K562 (cell line): Measurements from ENCODE around the gene RELCH. TPM values are rescaled to one million over a fixed set of nuclear protein-coding genes. Genes with fewer than 3 reads are reported as not detected.

Experiments
- CBFA2T2 ChIP-seq: fragments of 450-650 bp; conservative IDR thresholded peaks from 2 replicates; pipeline ENCODE4 v1.6.1; 2017; ENCODE audit warnings: mild to moderate bottlenecking
- CBX8 ChIP-seq: fragments of 200-600 bp; sonication (generic); IDR thresholded peaks from 2 replicates; pipeline ENCODE4 v1.6.1; 2012; ENCODE audit warnings: borderline replicate concordance, mixed run types, low read depth, mild to moderate bottlenecking, moderate library complexity, mixed read lengths, low read length, control low read depth, inconsistent platforms; ENCODE audit not compliant: poor library complexity, severe bottlenecking; ENCODE audit errors: extremely low read depth
- ETV5 ChIP-seq: sonication (generic); formaldehyde crosslinking; IDR thresholded peaks from 2 replicates; pipeline ENCODE4 v1.4.0; 2020; ENCODE audit warnings: low read depth, mild to moderate bottlenecking, missing genetic modification reagents
- GATA2 ChIP-seq: sonication (generic); formaldehyde crosslinking; IDR thresholded peaks from 2 replicates; pipeline ENCODE4 v1.4.0; 2020; ENCODE audit warnings: mild to moderate bottlenecking, missing genetic modification reagents
- HNRNPH1 ChIP-seq: fragments of 200-400 bp; formaldehyde crosslinking; optimal IDR thresholded peaks from 2 replicates; pipeline ENCODE3; 2017; ENCODE audit warnings: low read depth, mild to moderate bottlenecking, low read length, moderate library complexity
- ILK ChIP-seq: fragments of 450-650 bp; IDR thresholded peaks from 2 replicates; pipeline ENCODE4 v1.6.1; 2016; ENCODE audit warnings: missing genetic modification characterization, low read depth, mild to moderate bottlenecking, missing compliant biosample characterization, moderate library complexity, borderline replicate concordance
- KLF16 ChIP-seq: IDR thresholded peaks from 2 replicates; pipeline ENCODE4 v1.6.1; 2016; ENCODE audit warnings: antibody characterized with exemption
- MBD2 ChIP-seq: sonication (generic); IDR thresholded peaks from 2 replicates; pipeline ENCODE4 v1.6.1; 2016; ENCODE audit warnings: low read depth, borderline replicate concordance
- SMAD4 ChIP-seq: fragments of 250-450 bp; sonication (Bioruptor Pico); conservative IDR thresholded peaks from 2 replicates; pipeline ENCODE4 v1.8.0; 2021; ENCODE audit warnings: inconsistent platforms, mild to moderate bottlenecking, moderate library complexity
- TAF1 ChIP-seq: IDR thresholded peaks from 2 replicates; pipeline ENCODE4 v1.6.1; 2011; ENCODE audit warnings: mild to moderate bottlenecking, low read length, moderate library complexity; ENCODE audit not compliant: insufficient read depth, control insufficient read depth, severe bottlenecking; ENCODE audit errors: extremely low read depth
- TBP ChIP-seq: optimal IDR thresholded peaks from 2 replicates; pipeline ENCODE3; 2011; ENCODE audit warnings: low read depth, low read length, improper control_type of control experiment
- THAP7 ChIP-seq: fragments of 250-450 bp; sonication (Bioruptor Pico); IDR thresholded peaks from 2 replicates; pipeline ENCODE4 v1.5.0; 2021
- ZFP36 ChIP-seq: fragments of 150-350 bp; IDR thresholded peaks from 2 replicates; pipeline ENCODE4 v1.6.1; 2018; ENCODE audit warnings: low read length, low read depth; ENCODE audit not compliant: partially characterized antibody
- ZFX ChIP-seq: sonication (generic); formaldehyde crosslinking; IDR thresholded peaks from 2 replicates; pipeline ENCODE4 v1.8.0; 2022; ENCODE audit warnings: mild to moderate bottlenecking, missing genetic modification reagents, moderate library complexity
- ZNF140 ChIP-seq: fragments of 250-450 bp; sonication (Bioruptor Pico); IDR thresholded peaks from 2 replicates; pipeline ENCODE4 v1.8.0; 2021; ENCODE audit warnings: moderate library complexity, mild to moderate bottlenecking, inconsistent platforms
- polyA plus RNA-seq, 8 experiments: library from polyadenylated mRNA; depleted of rRNA in 4 of 8; stranded (reverse) in 5 of 8; unstranded in 3 of 8; fragments of >200 nt; fragmentation: Nextera tagmentation in 2 of 8; fragmentation: Illumina TruSeq in 1 of 8; extraction: Ambion mirVana in 2 of 8; extraction: Trizol in 1 of 8; gene quantifications; 2 replicates each; pipeline versions ENCODE4 v1.2.1 to v1.2.3, GENCODE V29; 2011 to 2014; ENCODE audit warnings: inconsistent platforms in 1 of 8, missing spikeins in 1 of 8
- total RNA-seq, 7 experiments: library from RNA; depleted of rRNA in 6 of 7; stranded (reverse); fragments of >200 nt in 6 of 7; fragmentation: Illumina TruSeq in 2 of 7; extraction: Trizol in 2 of 7; gene quantifications; 2 replicates each; pipeline versions ENCODE4 v1.2.1 to v1.2.3, GENCODE V29; 2011 to 2021; ENCODE audit warnings: low replicate concordance in 1 of 7
- TF ChIP-seq, protein P1 (sequence below): fragments of 250-450 bp; sonication (Bioruptor Pico); IDR thresholded peaks from 2 replicates; pipeline ENCODE4 v1.4.0; 2020; ENCODE audit warnings: mild to moderate bottlenecking
- TF ChIP-seq, protein P2 (sequence below), 2 experiments: fragments of 450-650 bp; IDR thresholded peaks; 2 replicates each; pipeline ENCODE4 v1.6.1; 2016
- TF ChIP-seq, protein P3 (sequence below): fragments of 450-650 bp; IDR thresholded peaks from 2 replicates; pipeline ENCODE4 v1.6.1; 2017; ENCODE audit warnings: mild to moderate bottlenecking, moderate library complexity
- TF ChIP-seq, protein P4 (sequence below): IDR thresholded peaks from 3 replicates; pipeline ENCODE4 v1.6.1; 2011; ENCODE audit warnings: borderline replicate concordance, mild to moderate bottlenecking; ENCODE audit not compliant: insufficient read length, insufficient read depth

The RELCH gene
- total and polyA plus RNA-seq, 9 of the 15 experiments (the other 6 are each of a cell fraction or from before 2014, with no cell fraction given): 1.4 to 13.6 (median 7.6) TPM

GRCh38 chr18:62186774-62187542 lies at the start of gene RELCH, which contains the start of gene PIGN (continued):
- TF ChIP-seq, protein P1, sequence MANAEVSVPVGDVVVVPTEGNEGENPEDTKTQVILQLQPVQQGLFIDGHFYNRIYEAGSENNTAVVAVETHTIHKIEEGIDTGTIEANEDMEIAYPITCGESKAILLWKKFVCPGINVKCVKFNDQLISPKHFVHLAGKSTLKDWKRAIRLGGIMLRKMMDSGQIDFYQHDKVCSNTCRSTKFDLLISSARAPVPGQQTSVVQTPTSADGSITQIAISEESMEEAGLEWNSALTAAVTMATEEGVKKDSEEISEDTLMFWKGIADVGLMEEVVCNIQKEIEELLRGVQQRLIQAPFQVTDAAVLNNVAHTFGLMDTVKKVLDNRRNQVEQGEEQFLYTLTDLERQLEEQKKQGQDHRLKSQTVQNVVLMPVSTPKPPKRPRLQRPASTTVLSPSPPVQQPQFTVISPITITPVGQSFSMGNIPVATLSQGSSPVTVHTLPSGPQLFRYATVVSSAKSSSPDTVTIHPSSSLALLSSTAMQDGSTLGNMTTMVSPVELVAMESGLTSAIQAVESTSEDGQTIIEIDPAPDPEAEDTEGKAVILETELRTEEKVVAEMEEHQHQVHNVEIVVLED (CRISPR knock-in tag): no peak
- TF ChIP-seq SMAD4 (CRISPR knock-in tag) (no peak), THAP7 (CRISPR knock-in tag) (no peak), TBP (no peak), ILK (tag) (no peak), CBFA2T2 (no peak), GATA2 (CRISPR knock-in tag) (no peak), HNRNPH1 (no peak), ZFX (CRISPR knock-in tag) (peak; percentile 72), CBX8 (no peak), KLF16 (no peak), ZNF140 (CRISPR knock-in tag) (no peak), ETV5 (no peak), MBD2 (peak; percentile 86; the same call in 1 of the 2 replicates), TAF1 (no peak), ZFP36 (no peak)
- TF ChIP-seq, protein P2, sequence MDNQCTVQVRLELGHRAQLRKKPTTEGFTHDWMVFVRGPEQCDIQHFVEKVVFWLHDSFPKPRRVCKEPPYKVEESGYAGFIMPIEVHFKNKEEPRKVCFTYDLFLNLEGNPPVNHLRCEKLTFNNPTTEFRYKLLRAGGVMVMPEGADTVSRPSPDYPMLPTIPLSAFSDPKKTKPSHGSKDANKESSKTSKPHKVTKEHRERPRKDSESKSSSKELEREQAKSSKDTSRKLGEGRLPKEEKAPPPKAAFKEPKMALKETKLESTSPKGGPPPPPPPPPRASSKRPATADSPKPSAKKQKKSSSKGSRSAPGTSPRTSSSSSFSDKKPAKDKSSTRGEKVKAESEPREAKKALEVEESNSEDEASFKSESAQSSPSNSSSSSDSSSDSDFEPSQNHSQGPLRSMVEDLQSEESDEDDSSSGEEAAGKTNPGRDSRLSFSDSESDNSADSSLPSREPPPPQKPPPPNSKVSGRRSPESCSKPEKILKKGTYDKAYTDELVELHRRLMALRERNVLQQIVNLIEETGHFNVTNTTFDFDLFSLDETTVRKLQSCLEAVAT (IDR thresholded peaks at IDR 0.05): no peak
- TF ChIP-seq, protein P3, sequence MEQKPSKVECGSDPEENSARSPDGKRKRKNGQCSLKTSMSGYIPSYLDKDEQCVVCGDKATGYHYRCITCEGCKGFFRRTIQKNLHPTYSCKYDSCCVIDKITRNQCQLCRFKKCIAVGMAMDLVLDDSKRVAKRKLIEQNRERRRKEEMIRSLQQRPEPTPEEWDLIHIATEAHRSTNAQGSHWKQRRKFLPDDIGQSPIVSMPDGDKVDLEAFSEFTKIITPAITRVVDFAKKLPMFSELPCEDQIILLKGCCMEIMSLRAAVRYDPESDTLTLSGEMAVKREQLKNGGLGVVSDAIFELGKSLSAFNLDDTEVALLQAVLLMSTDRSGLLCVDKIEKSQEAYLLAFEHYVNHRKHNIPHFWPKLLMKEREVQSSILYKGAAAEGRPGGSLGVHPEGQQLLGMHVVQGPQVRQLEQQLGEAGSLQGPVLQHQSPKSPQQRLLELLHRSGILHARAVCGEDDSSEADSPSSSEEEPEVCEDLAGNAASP: no peak
- TF ChIP-seq, protein P4, sequence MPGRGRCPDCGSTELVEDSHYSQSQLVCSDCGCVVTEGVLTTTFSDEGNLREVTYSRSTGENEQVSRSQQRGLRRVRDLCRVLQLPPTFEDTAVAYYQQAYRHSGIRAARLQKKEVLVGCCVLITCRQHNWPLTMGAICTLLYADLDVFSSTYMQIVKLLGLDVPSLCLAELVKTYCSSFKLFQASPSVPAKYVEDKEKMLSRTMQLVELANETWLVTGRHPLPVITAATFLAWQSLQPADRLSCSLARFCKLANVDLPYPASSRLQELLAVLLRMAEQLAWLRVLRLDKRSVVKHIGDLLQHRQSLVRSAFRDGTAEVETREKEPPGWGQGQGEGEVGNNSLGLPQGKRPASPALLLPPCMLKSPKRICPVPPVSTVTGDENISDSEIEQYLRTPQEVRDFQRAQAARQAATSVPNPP: no peak
